IPS-20b (cell line): ENCODE measurements around the gene HNRNPA1.
"Not testable (repeated sequence)": the region's sequence is repeated elsewhere in the genome, so short reads cannot be mapped to it uniquely, and the experiment has no call there.

ENCODE experiments used
- H3K27ac ChIP-seq: one replicate; pipeline ENCODE4 v1.5.1; 2013; ENCODE audit warnings: low read length
- H3K27me3 ChIP-seq: 2 replicates; pipeline ENCODE4 v1.6.1; 2013; ENCODE audit warnings: mild to moderate bottlenecking, low read length, inconsistent platforms; ENCODE audit not compliant: insufficient read depth
- H3K36me3 ChIP-seq: 2 replicates; pipeline ENCODE4 v1.6.1; 2013; ENCODE audit warnings: low read depth, mild to moderate bottlenecking, inconsistent platforms, low read length, moderate library complexity; ENCODE audit not compliant: insufficient read depth
- H3K4me1 ChIP-seq: 2 replicates; pipeline ENCODE4 v1.6.1; 2013; ENCODE audit warnings: mild to moderate bottlenecking, control low read depth, inconsistent platforms, low read length, moderate library complexity; ENCODE audit not compliant: insufficient read depth
- H3K4me3 ChIP-seq: 2 replicates; pipeline ENCODE4 v1.5.1; 2013; ENCODE audit warnings: mild to moderate bottlenecking, low read length, inconsistent platforms
- H3K9ac ChIP-seq: 2 replicates; pipeline ENCODE4 v1.6.1; 2013; ENCODE audit warnings: low read depth, mild to moderate bottlenecking, inconsistent platforms, low read length, moderate library complexity
- H3K9me3 ChIP-seq: 2 replicates; pipeline ENCODE4 v1.6.1; 2013; ENCODE audit warnings: mild to moderate bottlenecking, low read depth, low read length, inconsistent platforms; ENCODE audit not compliant: insufficient read depth

Gene HNRNPA1

DNA sequence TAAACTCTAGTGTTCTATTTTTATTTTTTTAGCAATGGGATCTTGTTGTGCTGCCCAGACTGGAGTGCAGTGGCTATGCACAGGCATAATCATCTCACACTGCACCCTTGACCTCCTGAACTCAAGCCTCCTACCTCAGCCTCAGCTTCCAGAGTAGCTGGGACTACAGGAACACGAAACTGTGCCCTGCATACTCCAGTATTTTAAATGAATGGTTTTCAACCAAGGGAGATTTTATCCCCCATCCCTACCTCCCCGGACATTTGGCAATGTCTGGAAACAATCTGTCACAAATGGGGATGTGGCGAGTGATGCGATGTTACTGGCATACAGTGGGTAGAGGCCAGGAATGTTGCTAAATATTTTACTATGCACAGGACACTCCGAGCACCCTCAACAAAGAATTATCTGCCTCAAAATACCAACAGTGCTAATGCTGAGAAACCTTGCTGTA is 2.7 kb upstream of the HNRNPA1 start:
- Histone ChIP-seq H3K27ac (no peak overlapping the region), H3K9ac (peak overlapping the region; percentile 100; the same call in 1 of the 2 replicates), H3K36me3 (peaks cover 61% of the 10 kb centered on the region), H3K27me3 (no peaks in the 10 kb centered on the region), H3K9me3 (no peaks in the 10 kb centered on the region), H3K4me1 (peaks cover 14% of the 10 kb centered on the region), H3K4me3 (peak overlapping the region; percentile 94)

DNA sequence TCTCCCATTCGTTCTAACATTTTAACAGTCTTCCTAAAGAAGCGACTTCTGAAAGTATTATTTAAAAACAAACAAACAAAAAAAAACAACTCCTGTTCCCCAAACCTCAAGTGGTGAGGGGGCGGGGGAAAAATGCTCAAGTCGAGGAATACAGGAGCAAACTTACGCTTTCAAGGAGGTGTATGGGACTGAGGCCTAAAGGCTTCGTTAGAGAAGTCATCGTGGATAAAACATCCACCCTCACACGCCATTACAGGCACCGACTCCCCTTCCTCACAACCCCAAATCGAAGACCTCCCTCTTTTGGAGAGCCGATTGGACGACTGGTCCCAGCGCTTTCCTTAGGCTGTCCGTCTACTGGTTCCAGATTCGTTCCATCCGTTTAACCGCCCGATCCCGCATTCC is 1.3 kb upstream of the HNRNPA1 start:
- H3K9ac ChIP-seq: peak overlapping the region; percentile 100
- H3K27ac ChIP-seq: peak overlapping the region; percentile 97
- peak overlapping the region; percentile 94 for H3K4me3 ChIP-seq
- no peaks in the 10 kb centered on the region for H3K9me3 ChIP-seq
- H3K36me3 ChIP-seq: peaks cover 61% of the 10 kb centered on the region
- H3K27me3 ChIP-seq: no peaks in the 10 kb centered on the region
- peaks cover 20% of the 10 kb centered on the region for H3K4me1 ChIP-seq

DNA sequence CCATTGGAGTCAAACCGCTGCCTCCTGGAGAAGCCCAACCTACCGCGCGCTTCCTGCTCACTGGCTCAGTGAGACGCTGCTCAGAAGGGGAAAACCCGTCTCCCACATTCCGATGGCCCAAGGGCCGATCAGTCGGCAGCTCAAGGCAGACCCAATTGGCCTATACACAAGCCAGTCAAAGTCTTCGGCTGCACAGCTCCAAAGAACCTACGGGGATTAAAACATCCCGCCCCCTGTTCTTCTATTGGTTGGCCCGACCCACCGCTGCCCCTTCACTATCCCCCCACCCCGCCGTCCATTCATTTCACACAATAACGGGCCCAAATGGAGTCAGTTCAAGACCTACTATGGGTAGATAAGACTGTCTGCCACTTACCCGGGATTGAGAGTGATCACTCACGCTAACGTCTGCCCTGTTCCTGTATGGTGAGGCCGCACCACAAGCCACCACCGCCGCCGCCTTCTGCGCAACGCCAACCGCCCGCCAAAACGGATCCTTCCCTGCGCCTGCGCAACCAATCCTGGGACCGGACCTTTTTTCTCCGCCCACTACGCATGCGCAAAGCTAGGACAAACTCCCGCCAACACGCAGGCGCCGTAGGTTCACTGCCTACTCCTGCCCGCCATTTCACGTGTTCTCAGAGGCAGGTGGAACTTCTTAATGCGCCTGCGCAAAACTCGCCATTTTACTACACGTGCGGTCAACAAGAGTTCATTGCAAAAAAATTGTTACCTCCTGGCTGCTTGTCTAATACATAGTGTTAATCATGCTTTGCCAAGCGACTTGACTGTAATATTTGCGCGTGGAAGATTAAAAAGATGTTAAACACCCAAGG is 676 bp upstream of the HNRNPA1 start, which contains the start of gene CBX5:
Gene CBX5, minus strand, starts transcription at position 491 of the 836 bp plus-strand sequence. CDS start 22,472 bp downstream, outside the sequence.
- H3K9ac ChIP-seq: peak within 1 kb of the TSS; percentile 100
- no peaks in the 10 kb centered on the region for H3K27me3 ChIP-seq
- H3K27ac ChIP-seq: peak within 1 kb of the TSS; percentile 97
- H3K4me1 ChIP-seq: peaks cover 20% of the 10 kb centered on the region
- H3K4me3 ChIP-seq: peak within 1 kb of the TSS; percentile 94
- no peaks in the 10 kb centered on the region for H3K9me3 ChIP-seq
- peaks cover 64% of the 10 kb centered on the region for H3K36me3 ChIP-seq

DNA sequence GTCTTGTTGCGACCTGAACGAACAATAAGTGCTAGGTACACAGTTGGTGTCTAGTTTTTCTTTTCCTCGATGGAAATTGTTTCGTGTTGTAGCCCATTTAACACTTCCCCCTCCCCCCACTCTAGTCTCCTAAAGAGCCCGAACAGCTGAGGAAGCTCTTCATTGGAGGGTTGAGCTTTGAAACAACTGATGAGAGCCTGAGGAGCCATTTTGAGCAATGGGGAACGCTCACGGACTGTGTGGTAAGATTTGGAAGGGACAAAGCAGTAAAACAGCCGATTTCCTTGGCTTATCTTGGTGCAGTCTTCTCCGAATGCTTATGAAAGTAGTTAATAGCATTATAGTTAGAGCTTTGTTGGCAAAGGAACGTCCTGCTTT is 724 bp downstream of the HNRNPA1 start:
- H3K27ac ChIP-seq: peak overlapping the region; percentile 85
- H3K4me1 ChIP-seq: peaks cover 20% of the 10 kb centered on the region

DNA sequence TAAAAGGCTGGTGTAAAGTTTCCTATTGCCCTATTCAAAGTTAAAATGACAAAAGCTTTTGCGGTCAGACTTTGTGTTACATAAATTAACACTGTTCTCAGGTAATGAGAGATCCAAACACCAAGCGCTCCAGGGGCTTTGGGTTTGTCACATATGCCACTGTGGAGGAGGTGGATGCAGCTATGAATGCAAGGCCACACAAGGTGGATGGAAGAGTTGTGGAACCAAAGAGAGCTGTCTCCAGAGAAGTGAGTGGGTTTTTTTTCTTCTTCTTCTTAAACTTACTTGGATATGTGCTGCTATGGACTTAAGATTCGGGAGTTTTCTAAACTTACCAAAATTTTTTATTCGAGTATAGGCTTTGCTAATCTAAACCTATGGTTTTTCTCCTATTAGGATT is 1.2 kb downstream of the HNRNPA1 start:
- H3K27me3 ChIP-seq, H3K9me3 ChIP-seq: not testable (repeated sequence)
- Histone ChIP-seq H3K4me3 (peak overlapping the region; percentile 94), H3K27ac (peak overlapping the region; percentile 85), H3K36me3 (peaks cover 75% of the 10 kb centered on the region), H3K9ac (peak overlapping the region; percentile 100), H3K4me1 (peaks cover 20% of the 10 kb centered on the region)

More for the DNA sequence above, 724 bp downstream of the HNRNPA1 start:
- peak overlapping the region; percentile 94 for H3K4me3 ChIP-seq
- H3K27me3 ChIP-seq, H3K9me3 ChIP-seq: not testable (repeated sequence)
- peak overlapping the region; percentile 100 for H3K9ac ChIP-seq
- peaks cover 75% of the 10 kb centered on the region for H3K36me3 ChIP-seq

DNA sequence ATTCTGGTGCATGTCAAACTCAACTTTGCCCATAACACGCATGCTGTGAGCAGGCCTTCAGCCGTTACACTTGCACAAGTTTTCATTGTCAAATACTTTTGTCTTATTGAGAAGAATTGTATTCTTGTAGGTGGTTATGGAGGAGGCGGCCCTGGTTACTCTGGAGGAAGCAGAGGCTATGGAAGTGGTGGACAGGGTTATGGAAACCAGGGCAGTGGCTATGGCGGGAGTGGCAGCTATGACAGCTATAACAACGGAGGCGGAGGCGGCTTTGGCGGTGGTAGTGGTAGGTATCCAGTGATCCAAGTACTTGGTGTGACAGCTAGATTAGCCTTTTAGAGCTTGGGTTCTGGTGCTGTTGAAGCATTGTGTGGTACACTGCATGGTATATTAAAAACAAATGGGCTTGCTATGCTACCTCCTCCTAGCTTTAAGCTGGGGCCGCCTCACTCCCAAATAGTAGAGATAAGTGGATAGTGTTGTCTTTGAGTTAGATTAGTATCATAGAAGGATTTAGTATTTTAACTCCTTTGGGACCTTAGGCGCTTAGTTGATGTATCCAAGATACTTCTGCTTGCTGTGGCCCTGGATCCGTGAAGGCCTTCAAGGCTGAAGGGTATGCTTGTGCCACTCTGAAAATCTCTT is 2.5 kb downstream of the HNRNPA1 start:
- no peak overlapping the region for H3K27ac ChIP-seq

DNA sequence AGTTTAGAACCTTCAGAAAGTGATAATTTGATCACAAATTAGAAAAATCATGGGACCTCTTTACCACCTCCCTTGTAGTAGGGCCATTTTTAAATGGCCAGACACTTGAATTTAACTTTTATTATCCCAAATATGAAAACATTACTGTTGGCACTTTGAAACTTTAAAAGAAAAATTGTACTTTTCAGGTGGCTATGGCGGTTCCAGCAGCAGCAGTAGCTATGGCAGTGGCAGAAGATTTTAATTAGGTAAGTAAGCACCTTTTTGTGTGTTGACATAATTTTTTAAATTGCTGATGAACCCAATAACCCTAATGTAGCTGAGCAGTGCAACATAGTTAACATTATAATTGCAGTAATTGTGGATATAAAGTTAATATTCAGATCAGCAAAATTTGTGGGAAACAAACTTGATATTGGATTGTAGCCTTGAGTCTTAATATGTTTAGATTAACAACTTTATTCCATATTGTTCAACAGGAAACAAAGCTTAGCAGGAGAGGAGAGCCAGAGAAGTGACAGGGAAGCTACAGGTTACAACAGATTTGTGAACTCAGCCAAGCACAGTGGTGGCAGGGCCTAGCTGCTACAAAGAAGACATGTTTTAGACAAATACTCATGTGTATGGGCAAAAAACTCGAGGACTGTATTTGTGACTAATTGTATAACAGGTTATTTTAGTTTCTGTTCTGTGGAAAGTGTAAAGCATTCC is 3.7 kb downstream of the HNRNPA1 start:
- Histone ChIP-seq H3K9ac (peak overlapping the region; percentile 100), H3K36me3 (peaks cover 77% of the 10 kb centered on the region), H3K4me3 (peak overlapping the region; percentile 94)
- H3K4me1 ChIP-seq, H3K27ac ChIP-seq, H3K27me3 ChIP-seq, H3K9me3 ChIP-seq: not testable (repeated sequence)

More for the DNA sequence above, 2.5 kb downstream of the HNRNPA1 start:
- no peaks in the 10 kb centered on the region for H3K27me3 ChIP-seq
- H3K9ac ChIP-seq: peak overlapping the region; percentile 100; the same call in 1 of the 2 replicates
- H3K36me3 ChIP-seq: peaks cover 81% of the 10 kb centered on the region
- no peaks in the 10 kb centered on the region for H3K9me3 ChIP-seq
- peak overlapping the region; percentile 94 for H3K4me3 ChIP-seq
- H3K4me1 ChIP-seq: peaks cover 15% of the 10 kb centered on the region

DNA sequence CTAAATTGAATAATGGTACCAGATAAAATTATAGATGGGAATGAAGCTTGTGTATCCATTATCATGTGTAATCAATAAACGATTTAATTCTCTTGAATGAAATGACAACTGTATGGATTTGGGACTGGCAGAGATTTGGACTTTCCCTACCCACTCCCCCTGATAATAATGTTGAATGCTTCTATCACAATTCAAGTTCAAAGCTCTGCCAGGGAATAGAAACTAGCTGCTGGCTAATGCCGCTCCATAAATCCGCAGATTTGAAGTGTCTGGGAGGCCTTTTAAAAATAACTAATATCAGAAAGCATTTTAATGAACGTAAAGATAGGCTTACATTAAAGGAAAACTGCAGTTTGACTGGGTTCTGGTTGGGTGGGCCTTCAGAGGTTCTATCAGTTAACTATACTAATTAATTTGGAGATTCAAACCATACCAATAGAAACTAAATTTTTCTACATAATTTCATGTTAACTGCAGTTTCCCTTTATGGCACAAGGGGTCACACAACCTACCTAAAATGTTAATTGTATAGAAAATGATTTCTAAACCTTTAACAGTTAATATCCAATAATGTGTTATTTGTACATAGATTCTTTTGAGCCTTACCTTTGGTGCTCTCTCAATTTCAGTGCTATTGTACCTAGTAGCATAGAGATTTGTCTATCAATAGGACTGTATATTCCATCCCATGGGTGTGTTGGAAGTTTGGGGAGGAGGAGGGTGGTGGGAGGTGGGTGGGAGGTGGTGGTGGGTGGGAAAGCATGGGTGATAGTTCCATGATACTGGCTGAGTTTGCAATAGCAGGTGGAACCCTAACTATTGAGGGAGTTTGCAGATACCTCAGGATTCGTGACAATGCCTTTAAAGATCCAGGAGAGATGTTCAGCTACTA is 4.9 kb downstream of the HNRNPA1 start:
- no peaks in the 10 kb centered on the region for H3K27me3 ChIP-seq
- H3K27ac ChIP-seq: no peak overlapping the region
- H3K9ac ChIP-seq: no peak overlapping the region; the same call in 1 of the 2 replicates
- H3K4me3 ChIP-seq: peak overlapping the region; percentile 53
- H3K4me1 ChIP-seq: peaks cover 10% of the 10 kb centered on the region; the same call in 1 of the 2 replicates
- H3K9me3 ChIP-seq: no peaks in the 10 kb centered on the region
- H3K36me3 ChIP-seq: peaks cover 77% of the 10 kb centered on the region

DNA sequence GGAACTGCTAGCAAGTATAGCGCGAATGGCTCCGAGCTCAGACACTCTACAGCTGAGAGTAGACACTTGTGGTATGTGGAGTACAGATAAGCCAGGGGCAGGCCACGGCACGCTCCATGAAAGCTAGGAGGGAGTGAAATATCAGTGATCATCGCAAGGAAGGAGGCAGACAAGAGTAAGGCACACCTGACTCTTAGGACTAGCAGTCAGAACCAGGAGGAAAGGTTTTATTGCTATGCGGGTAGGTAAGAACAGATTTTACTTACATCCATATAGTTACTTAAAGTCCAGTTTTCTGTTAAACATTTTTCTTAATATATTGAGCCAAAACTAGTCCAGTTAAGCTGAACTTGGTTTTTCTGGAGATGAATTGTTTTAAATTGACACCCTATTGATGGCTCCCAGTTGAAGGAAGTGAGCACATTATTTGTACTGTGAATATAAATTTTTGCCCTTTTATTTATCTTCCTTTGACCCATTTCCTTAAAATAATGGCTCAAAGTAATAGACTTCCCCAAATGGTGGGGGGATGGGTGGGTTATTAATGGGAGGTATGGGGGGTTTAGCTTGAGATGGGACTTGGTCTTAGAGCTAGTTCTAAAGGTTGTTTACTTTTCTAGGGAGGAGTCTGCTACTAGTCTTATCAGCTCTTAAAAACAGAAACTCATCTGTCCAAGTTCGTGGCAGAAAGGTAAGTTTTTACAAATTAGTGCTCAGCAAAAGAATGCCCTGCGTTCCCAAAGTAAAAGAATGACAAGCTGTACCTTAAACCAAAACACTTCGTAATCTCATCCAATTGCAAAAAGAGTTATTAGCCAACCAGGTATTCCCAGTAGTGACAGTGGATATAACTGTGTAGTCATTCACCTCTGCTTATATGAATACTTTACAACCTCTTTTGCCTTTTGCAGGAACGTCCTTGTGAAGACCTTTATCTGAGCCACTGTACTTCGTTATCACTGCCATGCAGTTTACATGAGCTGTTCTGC is 5.8 kb downstream of the HNRNPA1 start:
- H3K27ac ChIP-seq: no peak overlapping the region
- peaks cover 10% of the 10 kb centered on the region; the same call in 1 of the 2 replicates for H3K4me1 ChIP-seq
- no peak overlapping the region for H3K4me3 ChIP-seq
- H3K9me3 ChIP-seq: no peaks in the 10 kb centered on the region
- peaks cover 70% of the 10 kb centered on the region for H3K36me3 ChIP-seq
- no peak overlapping the region; the same call in 1 of the 2 replicates for H3K9ac ChIP-seq
- no peaks in the 10 kb centered on the region for H3K27me3 ChIP-seq
